Measurements from ENCODE around the gene KIAA0232.
A peak's percentile ranks its signal among the peaks of the same experiment; 100 is the strongest.

KIAA0232 gene

GRCh38 chr4:6876440-6876839 lies 93.9 kb downstream of the KIAA0232 start:
- Histone ChIP-seq H3K36me3 (ENCODE audit: insufficient read depth, low read length) (peaks cover 69% of the 10 kb centered on the region), H3K4me1 (ENCODE audit: control insufficient read depth, insufficient read depth, low read length) (no peaks in the 10 kb centered on the region), H3K9ac (ENCODE audit: low read depth, low read length) (no peak overlapping the region)

GRCh38 chr4:6877067-6877466 lies 94.5 kb downstream of the KIAA0232 start:
- H3K4me2 ChIP-seq (ENCODE audit: low read length), result no peak overlapping the region
- no peaks in the 10 kb centered on the region for H3K4me1 ChIP-seq (ENCODE audit: control insufficient read depth, insufficient read depth, low read length)
- no peaks in the 10 kb centered on the region for H3K27me3 ChIP-seq (ENCODE audit: control insufficient read depth, insufficient read depth, low read length)
- no peaks in the 10 kb centered on the region for H3K9me3 ChIP-seq (replicated peaks; ENCODE audit: low read length)
- no peak overlapping the region for H3K4me3 ChIP-seq (ENCODE audit: low read length)
- no peak overlapping the region for H3K9ac ChIP-seq (ENCODE audit: low read depth, low read length)
- H3K36me3 ChIP-seq (ENCODE audit: insufficient read depth, low read length), result peaks cover 71% of the 10 kb centered on the region

More at GRCh38 chr4:6876440-6876839, 93.9 kb downstream of the KIAA0232 start:
- no peaks in the 10 kb centered on the region for H3K27me3 ChIP-seq (ENCODE audit: control insufficient read depth, insufficient read depth, low read length)
- H3K9me3 ChIP-seq (replicated peaks; ENCODE audit: low read length), result no peaks in the 10 kb centered on the region
- H3K4me3 ChIP-seq (ENCODE audit: low read length), result no peak overlapping the region
- H3K4me2 ChIP-seq (ENCODE audit: low read length), result no peak overlapping the region

- H3K9ac ChIP-seq (ENCODE audit: low read depth, low read length), result no peak overlapping the region
- H3K9me3 ChIP-seq (replicated peaks; ENCODE audit: low read length), result no peaks in the 10 kb centered on the region
- H3K4me3 ChIP-seq (ENCODE audit: low read length), result no peak overlapping the region
- no peak overlapping the region for H3K4me2 ChIP-seq (ENCODE audit: low read length)
- no peaks in the 10 kb centered on the region for H3K4me1 ChIP-seq (ENCODE audit: control insufficient read depth, insufficient read depth, low read length)
- H3K36me3 ChIP-seq (ENCODE audit: insufficient read depth, low read length), result peaks cover 70% of the 10 kb centered on the region
- no peaks in the 10 kb centered on the region for H3K27me3 ChIP-seq (ENCODE audit: control insufficient read depth, insufficient read depth, low read length)
These were observed 96.0 kb downstream of the KIAA0232 start for GRCh38 chr4:6878451-6879059.

GRCh38 chr4:6880691-6881090 lies 98.2 kb downstream of the KIAA0232 start:
- no peak overlapping the region for H3K9ac ChIP-seq (ENCODE audit: low read depth, low read length)
- peaks cover 53% of the 10 kb centered on the region for H3K36me3 ChIP-seq (ENCODE audit: insufficient read depth, low read length)
- H3K4me3 ChIP-seq (ENCODE audit: low read length), result no peak overlapping the region
- no peak overlapping the region for H3K4me2 ChIP-seq (ENCODE audit: low read length)
- H3K9me3 ChIP-seq (replicated peaks; ENCODE audit: low read length), result no peaks in the 10 kb centered on the region
- peaks cover 4% of the 10 kb centered on the region for H3K4me1 ChIP-seq (ENCODE audit: control insufficient read depth, insufficient read depth, low read length)
- H3K27me3 ChIP-seq (ENCODE audit: control insufficient read depth, insufficient read depth, low read length), result no peaks in the 10 kb centered on the region

GRCh38 chr4:6881908-6882307 lies 99.4 kb downstream of the KIAA0232 start:
- no peaks in the 10 kb centered on the region for H3K27me3 ChIP-seq (ENCODE audit: control insufficient read depth, insufficient read depth, low read length)
- H3K36me3 ChIP-seq (ENCODE audit: insufficient read depth, low read length), result peaks cover 41% of the 10 kb centered on the region
- H3K4me3 ChIP-seq (ENCODE audit: low read length), result no peak overlapping the region
- no peaks in the 10 kb centered on the region for H3K9me3 ChIP-seq (replicated peaks; ENCODE audit: low read length)
- no peak overlapping the region for H3K9ac ChIP-seq (ENCODE audit: low read depth, low read length)
- H3K4me2 ChIP-seq (ENCODE audit: low read length), result no peak overlapping the region
- peaks cover 13% of the 10 kb centered on the region for H3K4me1 ChIP-seq (ENCODE audit: control insufficient read depth, insufficient read depth, low read length)

- Histone ChIP-seq H3K4me1 (ENCODE audit: control insufficient read depth, insufficient read depth, low read length) (peaks cover 13% of the 10 kb centered on the region), H3K4me2 (ENCODE audit: low read length) (no peak overlapping the region), H3K27me3 (ENCODE audit: control insufficient read depth, insufficient read depth, low read length) (no peaks in the 10 kb centered on the region), H3K4me3 (ENCODE audit: low read length) (no peak overlapping the region), H3K9me3 (replicated peaks; ENCODE audit: low read length) (no peaks in the 10 kb centered on the region), H3K9ac (ENCODE audit: low read depth, low read length) (no peak overlapping the region), H3K36me3 (ENCODE audit: insufficient read depth, low read length) (peaks cover 30% of the 10 kb centered on the region)
These were observed 101.9 kb downstream of the KIAA0232 start for GRCh38 chr4:6884341-6884870.

GRCh38 chr4:6885953-6886557 lies 103.5 kb downstream of the KIAA0232 start:
- peaks cover 13% of the 10 kb centered on the region for H3K4me1 ChIP-seq (ENCODE audit: control insufficient read depth, insufficient read depth, low read length)
- no peak overlapping the region for H3K4me3 ChIP-seq (ENCODE audit: low read length)

GRCh38 chr4:6886886-6887285 lies 104.4 kb downstream of the KIAA0232 start:
- Histone ChIP-seq H3K36me3 (ENCODE audit: insufficient read depth, low read length) (peaks cover 11% of the 10 kb centered on the region), H3K9ac (ENCODE audit: low read depth, low read length) (no peak overlapping the region), H3K4me3 (ENCODE audit: low read length) (no peak overlapping the region), H3K4me1 (ENCODE audit: control insufficient read depth, insufficient read depth, low read length) (peaks cover 14% of the 10 kb centered on the region), H3K4me2 (ENCODE audit: low read length) (no peak overlapping the region), H3K27me3 (ENCODE audit: control insufficient read depth, insufficient read depth, low read length) (no peaks in the 10 kb centered on the region), H3K9me3 (replicated peaks; ENCODE audit: low read length) (peaks cover 2% of the 10 kb centered on the region)

More at GRCh38 chr4:6885953-6886557, 103.5 kb downstream of the KIAA0232 start:
- Histone ChIP-seq H3K27me3 (ENCODE audit: control insufficient read depth, insufficient read depth, low read length) (no peaks in the 10 kb centered on the region), H3K9ac (ENCODE audit: low read depth, low read length) (peak overlapping the region; percentile 46), H3K36me3 (ENCODE audit: insufficient read depth, low read length) (peaks cover 20% of the 10 kb centered on the region), H3K9me3 (replicated peaks; ENCODE audit: low read length) (peaks cover 2% of the 10 kb centered on the region), H3K4me2 (ENCODE audit: low read length) (peak overlapping the region; percentile 65)

GRCh38 chr4:6887591-6888371 lies 105.3 kb downstream of the KIAA0232 start:
- peaks cover 7% of the 10 kb centered on the region for H3K36me3 ChIP-seq (ENCODE audit: insufficient read depth, low read length)
- no peak overlapping the region for H3K9ac ChIP-seq (ENCODE audit: low read depth, low read length)
- no peak overlapping the region for H3K4me2 ChIP-seq (ENCODE audit: low read length)
- no peaks in the 10 kb centered on the region for H3K27me3 ChIP-seq (ENCODE audit: control insufficient read depth, insufficient read depth, low read length)
- peaks cover 2% of the 10 kb centered on the region for H3K9me3 ChIP-seq (replicated peaks; ENCODE audit: low read length)
- H3K4me1 ChIP-seq (ENCODE audit: control insufficient read depth, insufficient read depth, low read length), result peaks cover 19% of the 10 kb centered on the region
- no peak overlapping the region for H3K4me3 ChIP-seq (ENCODE audit: low read length)

GRCh38 chr4:6888506-6889071 lies 106.1 kb downstream of the KIAA0232 start:
- Histone ChIP-seq H3K27me3 (ENCODE audit: control insufficient read depth, insufficient read depth, low read length) (no peaks in the 10 kb centered on the region), H3K36me3 (ENCODE audit: insufficient read depth, low read length) (no peaks in the 10 kb centered on the region), H3K9me3 (replicated peaks; ENCODE audit: low read length) (peaks cover 2% of the 10 kb centered on the region), H3K4me3 (ENCODE audit: low read length) (no peak overlapping the region), H3K4me1 (ENCODE audit: control insufficient read depth, insufficient read depth, low read length) (peaks cover 19% of the 10 kb centered on the region), H3K4me2 (ENCODE audit: low read length) (no peak overlapping the region), H3K9ac (ENCODE audit: low read depth, low read length) (no peak overlapping the region)

GRCh38 chr4:6889101-6889735 lies 106.7 kb downstream of the KIAA0232 start:
- Histone ChIP-seq H3K36me3 (ENCODE audit: insufficient read depth, low read length) (no peaks in the 10 kb centered on the region), H3K4me3 (ENCODE audit: low read length) (no peak overlapping the region), H3K9ac (ENCODE audit: low read depth, low read length) (no peak overlapping the region), H3K9me3 (replicated peaks; ENCODE audit: low read length) (peaks cover 2% of the 10 kb centered on the region), H3K27me3 (ENCODE audit: control insufficient read depth, insufficient read depth, low read length) (no peaks in the 10 kb centered on the region), H3K4me1 (ENCODE audit: control insufficient read depth, insufficient read depth, low read length) (peaks cover 19% of the 10 kb centered on the region), H3K4me2 (ENCODE audit: low read length) (no peak overlapping the region)
